ENCODE measurements around the gene SIRPA. TPM values are rescaled to one million over a fixed set of nuclear protein-coding genes. Genes with fewer than 3 reads are reported as not detected.
"Not testable (repeated sequence)": the region's sequence is repeated elsewhere in the genome, so short reads cannot be mapped to it uniquely, and the experiment has no call there.

The SIRPA gene
- total and polyA plus RNA-seq, 5 donors from 2014 or later: not detected

GRCh38 chr20:1915233-1915632 is 20.0 kb downstream of the SIRPA start:
- H3K27me3 Mint-ChIP-seq: peaks cover 16% of the 10 kb centered on the region
- H3K36me3 ChIP-seq (ENCODE audit: control insufficient read depth, insufficient read depth, low read length); H3K36me3 Mint-ChIP-seq: not testable (repeated sequence)

GRCh38 chr20:1915725-1916124 is 20.5 kb downstream of the SIRPA start:
- no peak overlapping the region for H3K4me3 Mint-ChIP-seq
- no peak for DNase-seq
- H3K9me3 ChIP-seq (ENCODE audit: control insufficient read depth in 2 of 2, low read length in 2 of 2): no peaks in the 10 kb centered on the region
- H3K36me3 Mint-ChIP-seq: no peaks in the 10 kb centered on the region
- H3K27me3 ChIP-seq (ENCODE audit: control insufficient read depth, insufficient read depth, low read length): no peaks in the 10 kb centered on the region
- no peak overlapping the region for H3K4me3 ChIP-seq (ENCODE audit: low read depth, low read length)
- peaks cover 13% of the 10 kb centered on the region for H3K27me3 Mint-ChIP-seq
- no peaks in the 10 kb centered on the region for H3K9me3 Mint-ChIP-seq
- H3K27ac ChIP-seq (ENCODE audit: insufficient read depth, low read length, poor library complexity, severe bottlenecking): no peak overlapping the region
- no peaks in the 10 kb centered on the region for H3K4me1 ChIP-seq (ENCODE audit: control insufficient read depth, insufficient read depth, low read length, poor library complexity, severe bottlenecking)
- no peak for ATAC-seq (ENCODE audit: low read depth in 2 of 2)
- H3K27ac Mint-ChIP-seq: no peak overlapping the region
- H3K36me3 ChIP-seq (ENCODE audit: control insufficient read depth, insufficient read depth, low read length): no peaks in the 10 kb centered on the region
- H3K4me1 Mint-ChIP-seq: no peaks in the 10 kb centered on the region

More at GRCh38 chr20:1915233-1915632, 20.0 kb downstream of the SIRPA start:
- H3K9me3 Mint-ChIP-seq; DNase-seq; H3K27ac ChIP-seq (ENCODE audit: insufficient read depth, low read length, poor library complexity, severe bottlenecking); H3K27me3 ChIP-seq (ENCODE audit: control insufficient read depth, insufficient read depth, low read length); H3K9me3 ChIP-seq (ENCODE audit: control insufficient read depth in 2 of 2, low read length in 2 of 2); H3K4me1 Mint-ChIP-seq; H3K27ac Mint-ChIP-seq; H3K4me1 ChIP-seq (ENCODE audit: control insufficient read depth, insufficient read depth, low read length, poor library complexity, severe bottlenecking); H3K4me3 ChIP-seq (ENCODE audit: low read depth, low read length); ATAC-seq (ENCODE audit: low read depth in 2 of 2); H3K4me3 Mint-ChIP-seq: not testable (repeated sequence)

- no peaks in the 10 kb centered on the region for H3K36me3 ChIP-seq (ENCODE audit: control insufficient read depth, insufficient read depth, low read length)
- no peak overlapping the region for H3K4me3 Mint-ChIP-seq
- H3K36me3 Mint-ChIP-seq: no peaks in the 10 kb centered on the region
- no peaks in the 10 kb centered on the region for H3K9me3 ChIP-seq (ENCODE audit: control insufficient read depth in 2 of 2, low read length in 2 of 2)
- no peaks in the 10 kb centered on the region for H3K4me1 ChIP-seq (ENCODE audit: control insufficient read depth, insufficient read depth, low read length, poor library complexity, severe bottlenecking)
- H3K4me3 ChIP-seq (ENCODE audit: low read depth, low read length): no peak overlapping the region
- no peak for DNase-seq
- no peaks in the 10 kb centered on the region for H3K4me1 Mint-ChIP-seq
- H3K27ac Mint-ChIP-seq: no peak overlapping the region
- no peaks in the 10 kb centered on the region for H3K9me3 Mint-ChIP-seq
- H3K27me3 Mint-ChIP-seq: peaks cover 13% of the 10 kb centered on the region
- no peaks in the 10 kb centered on the region for H3K27me3 ChIP-seq (ENCODE audit: control insufficient read depth, insufficient read depth, low read length)
- no peak for ATAC-seq (ENCODE audit: low read depth in 2 of 2)
- no peak overlapping the region for H3K27ac ChIP-seq (ENCODE audit: insufficient read depth, low read length, poor library complexity, severe bottlenecking)
These were observed 22.6 kb downstream of the SIRPA start for GRCh38 chr20:1917786-1918185.

- Mint-ChIP-seq H3K27ac (no peak overlapping the region), H3K4me1 (no peaks in the 10 kb centered on the region), H3K4me3 (no peak overlapping the region), H3K36me3 (no peaks in the 10 kb centered on the region), H3K27me3 (peaks cover 12% of the 10 kb centered on the region), H3K9me3 (no peaks in the 10 kb centered on the region)
- no peaks in the 10 kb centered on the region for H3K9me3 ChIP-seq (ENCODE audit: control insufficient read depth in 2 of 2, low read length in 2 of 2)
- no peaks in the 10 kb centered on the region for H3K27me3 ChIP-seq (ENCODE audit: control insufficient read depth, insufficient read depth, low read length)
- H3K27ac ChIP-seq (ENCODE audit: insufficient read depth, low read length, poor library complexity, severe bottlenecking): no peak overlapping the region
- H3K4me3 ChIP-seq (ENCODE audit: low read depth, low read length): no peak overlapping the region
- ATAC-seq (ENCODE audit: low read depth in 2 of 2) (no peak), DNase-seq (no peak)
- no peaks in the 10 kb centered on the region for H3K36me3 ChIP-seq (ENCODE audit: control insufficient read depth, insufficient read depth, low read length)
- H3K4me1 ChIP-seq (ENCODE audit: control insufficient read depth, insufficient read depth, low read length, poor library complexity, severe bottlenecking): no peaks in the 10 kb centered on the region
These were observed 23.4 kb downstream of the SIRPA start for GRCh38 chr20:1918491-1919165.

DNA sequence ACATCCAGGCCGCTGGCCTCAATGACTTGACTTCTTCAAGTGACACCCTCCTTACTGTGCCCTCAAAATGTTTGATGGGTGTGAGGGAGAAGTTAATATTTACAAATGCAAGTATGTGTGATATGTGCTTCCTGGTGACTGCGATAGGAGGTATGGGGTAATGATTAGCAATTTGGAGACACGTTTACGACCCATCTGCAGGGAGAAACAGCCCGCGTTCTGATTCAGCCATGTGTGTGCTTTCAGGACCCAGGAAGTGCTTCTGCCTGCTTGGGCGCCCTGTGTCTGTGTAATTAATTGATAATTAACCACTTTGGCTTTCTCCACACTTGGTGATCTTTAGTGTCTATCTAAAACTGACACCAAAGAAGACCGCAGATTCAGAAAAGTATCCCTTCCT is 25.0 kb downstream of the SIRPA start:
- DNase-seq (no peak), ATAC-seq (ENCODE audit: low read depth in 2 of 2) (no peak)
- Histone ChIP-seq H3K4me3 (ENCODE audit: low read depth, low read length) (no peak overlapping the region), H3K27me3 (ENCODE audit: control insufficient read depth, insufficient read depth, low read length) (no peaks in the 10 kb centered on the region), H3K9me3 (ENCODE audit: control insufficient read depth in 2 of 2, low read length in 2 of 2) (no peaks in the 10 kb centered on the region), H3K4me1 (ENCODE audit: control insufficient read depth, insufficient read depth, low read length, poor library complexity, severe bottlenecking) (no peaks in the 10 kb centered on the region), H3K27ac (ENCODE audit: insufficient read depth, low read length, poor library complexity, severe bottlenecking) (no peak overlapping the region), H3K36me3 (ENCODE audit: control insufficient read depth, insufficient read depth, low read length) (no peaks in the 10 kb centered on the region)
- Mint-ChIP-seq H3K4me3 (no peak overlapping the region), H3K4me1 (no peaks in the 10 kb centered on the region), H3K27ac (no peak overlapping the region), H3K9me3 (no peaks in the 10 kb centered on the region), H3K36me3 (no peaks in the 10 kb centered on the region), H3K27me3 (peaks cover 8% of the 10 kb centered on the region)

DNA sequence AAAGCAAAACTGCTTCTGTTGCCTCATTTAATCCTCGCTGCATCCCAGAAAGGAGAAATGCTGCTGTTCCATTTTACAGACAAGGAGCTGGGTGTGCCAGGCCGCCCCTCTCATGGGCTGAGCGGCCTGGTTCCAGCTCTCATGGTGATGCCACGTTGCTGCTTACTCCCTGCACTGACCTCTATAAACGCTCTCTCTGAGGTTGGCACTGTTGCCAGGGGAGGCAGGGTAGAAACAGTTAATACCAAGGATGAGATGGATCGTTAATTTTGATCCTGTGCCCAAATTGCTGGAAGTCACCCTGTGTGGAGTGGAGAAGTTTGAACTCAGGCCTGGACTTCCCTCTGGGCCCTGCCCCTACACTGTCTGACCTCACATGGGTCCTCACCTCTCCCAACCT is 25.6 kb downstream of the SIRPA start:
- Mint-ChIP-seq H3K4me3 (no peak overlapping the region), H3K4me1 (no peaks in the 10 kb centered on the region)
- no peak overlapping the region for H3K4me3 ChIP-seq (ENCODE audit: low read depth, low read length)

DNA sequence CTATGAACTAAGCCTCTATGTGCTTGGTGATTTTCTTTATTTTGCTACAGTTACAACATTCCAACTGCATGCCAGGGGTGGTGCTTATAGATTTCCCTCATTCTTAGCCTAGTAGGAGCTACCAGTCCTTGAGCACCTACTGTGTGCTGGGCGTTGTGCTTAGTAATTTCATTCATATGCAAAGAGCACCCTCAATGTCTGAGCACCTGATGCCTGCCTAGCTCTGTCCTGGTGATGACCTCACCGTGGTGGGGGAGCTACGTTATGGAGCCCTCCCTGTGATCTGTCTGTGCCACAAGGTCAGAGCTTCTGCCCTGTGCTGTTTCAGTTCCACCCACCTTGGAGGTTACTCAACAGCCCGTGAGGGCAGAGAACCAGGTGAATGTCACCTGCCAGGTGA is 26.8 kb downstream of the SIRPA start:
- H3K4me1 Mint-ChIP-seq; DNase-seq; H3K27me3 ChIP-seq (ENCODE audit: control insufficient read depth, insufficient read depth, low read length); H3K27ac ChIP-seq (ENCODE audit: insufficient read depth, low read length, poor library complexity, severe bottlenecking); H3K27ac Mint-ChIP-seq; H3K4me3 ChIP-seq (ENCODE audit: low read depth, low read length); ATAC-seq (ENCODE audit: low read depth in 2 of 2); H3K4me3 Mint-ChIP-seq; H3K9me3 ChIP-seq (ENCODE audit: control insufficient read depth in 2 of 2, low read length in 2 of 2); H3K9me3 Mint-ChIP-seq; H3K36me3 ChIP-seq (ENCODE audit: control insufficient read depth, insufficient read depth, low read length); H3K27me3 Mint-ChIP-seq; H3K4me1 ChIP-seq (ENCODE audit: control insufficient read depth, insufficient read depth, low read length, poor library complexity, severe bottlenecking); H3K36me3 Mint-ChIP-seq: not testable (repeated sequence)

More for the DNA sequence above, 25.6 kb downstream of the SIRPA start:
- H3K27ac ChIP-seq (ENCODE audit: insufficient read depth, low read length, poor library complexity, severe bottlenecking): no peak overlapping the region
- no peaks in the 10 kb centered on the region for H3K4me1 ChIP-seq (ENCODE audit: control insufficient read depth, insufficient read depth, low read length, poor library complexity, severe bottlenecking)
- no peaks in the 10 kb centered on the region for H3K27me3 ChIP-seq (ENCODE audit: control insufficient read depth, insufficient read depth, low read length)
- Mint-ChIP-seq H3K9me3 (no peaks in the 10 kb centered on the region), H3K27ac (no peak overlapping the region), H3K36me3 (no peaks in the 10 kb centered on the region), H3K27me3 (peaks cover 5% of the 10 kb centered on the region)
- H3K9me3 ChIP-seq (ENCODE audit: control insufficient read depth in 2 of 2, low read length in 2 of 2): no peaks in the 10 kb centered on the region
- no peak for DNase-seq
- H3K36me3 ChIP-seq (ENCODE audit: control insufficient read depth, insufficient read depth, low read length): no peaks in the 10 kb centered on the region
- ATAC-seq (ENCODE audit: low read depth in 2 of 2): no peak

DNA sequence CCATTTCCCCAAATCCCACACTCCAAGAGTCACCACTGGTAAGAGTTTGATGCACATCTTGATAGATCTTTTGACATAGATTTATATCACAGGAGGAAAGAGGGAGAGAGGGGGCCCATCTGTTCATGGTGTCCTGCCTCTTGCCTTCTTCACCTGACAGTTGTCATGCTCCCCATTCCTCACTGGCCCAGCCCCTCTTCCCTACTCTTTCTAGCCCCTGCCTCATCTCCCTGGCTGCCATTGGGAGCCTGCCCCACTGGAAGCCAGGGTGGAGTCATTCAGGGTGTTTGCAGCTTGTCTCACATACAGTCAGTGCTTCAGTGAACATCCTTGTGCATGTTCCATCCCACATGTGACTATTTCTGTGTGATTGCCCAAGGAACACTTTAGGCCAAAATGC is 27.6 kb downstream of the SIRPA start:
- H3K4me1 Mint-ChIP-seq: no peaks in the 10 kb centered on the region
- no peak for ATAC-seq (ENCODE audit: low read depth in 2 of 2)

More for the DNA sequence above, 27.6 kb downstream of the SIRPA start:
- H3K4me1 ChIP-seq (ENCODE audit: control insufficient read depth, insufficient read depth, low read length, poor library complexity, severe bottlenecking): no peaks in the 10 kb centered on the region
- no peaks in the 10 kb centered on the region for H3K36me3 ChIP-seq (ENCODE audit: control insufficient read depth, insufficient read depth, low read length)
- no peaks in the 10 kb centered on the region for H3K27me3 ChIP-seq (ENCODE audit: control insufficient read depth, insufficient read depth, low read length)
- no peak overlapping the region for H3K4me3 ChIP-seq (ENCODE audit: low read depth, low read length)
- Mint-ChIP-seq H3K36me3 (no peaks in the 10 kb centered on the region), H3K27ac (no peak overlapping the region), H3K4me3 (no peak overlapping the region), H3K27me3 (peaks cover 5% of the 10 kb centered on the region), H3K9me3 (no peaks in the 10 kb centered on the region)
- H3K9me3 ChIP-seq (ENCODE audit: control insufficient read depth in 2 of 2, low read length in 2 of 2): no peaks in the 10 kb centered on the region
- no peak for DNase-seq
- H3K27ac ChIP-seq (ENCODE audit: insufficient read depth, low read length, poor library complexity, severe bottlenecking): no peak overlapping the region

All from CD4-positive, CD25-positive, alpha-beta regulatory T cell (primary cell).